ENCODE measurements around the gene EIF2B2. TPM values are rescaled to one million over a fixed set of nuclear protein-coding genes. Genes with fewer than 3 reads are reported as not detected.

Gene EIF2B2
- total RNA-seq, 4 donors from 2014 or later: 32.3 to 38.6 (median 34.7) TPM

DNA sequence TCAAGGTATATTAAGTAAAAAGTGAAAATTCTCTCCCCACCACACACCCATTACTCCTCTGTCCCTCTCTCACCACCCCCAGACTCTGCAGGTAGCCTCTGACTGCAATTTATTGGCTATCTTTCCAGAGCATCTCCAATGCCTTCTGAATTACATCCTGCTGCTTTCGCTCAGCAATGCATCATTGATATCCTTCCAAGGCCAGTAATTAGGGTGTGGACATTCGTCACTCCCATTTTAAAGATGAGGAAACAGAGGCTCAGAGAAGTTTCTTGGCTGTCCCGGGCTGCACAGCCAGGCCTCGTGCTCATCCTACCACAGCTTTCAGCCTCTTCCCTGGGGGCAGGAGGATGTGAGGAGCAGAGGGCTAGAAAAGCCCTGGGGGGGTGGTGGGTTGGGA, 23.7 kb upstream of the EIF2B2 start:
- no peak overlapping the region for H3K4me3 ChIP-seq

GRCh38 chr14:74979442-74980397, 23.0 kb upstream of the EIF2B2 start:
- DNase-seq: peak in 1 of 3 donors; percentile 44
- TF ChIP-seq, protein P1, sequence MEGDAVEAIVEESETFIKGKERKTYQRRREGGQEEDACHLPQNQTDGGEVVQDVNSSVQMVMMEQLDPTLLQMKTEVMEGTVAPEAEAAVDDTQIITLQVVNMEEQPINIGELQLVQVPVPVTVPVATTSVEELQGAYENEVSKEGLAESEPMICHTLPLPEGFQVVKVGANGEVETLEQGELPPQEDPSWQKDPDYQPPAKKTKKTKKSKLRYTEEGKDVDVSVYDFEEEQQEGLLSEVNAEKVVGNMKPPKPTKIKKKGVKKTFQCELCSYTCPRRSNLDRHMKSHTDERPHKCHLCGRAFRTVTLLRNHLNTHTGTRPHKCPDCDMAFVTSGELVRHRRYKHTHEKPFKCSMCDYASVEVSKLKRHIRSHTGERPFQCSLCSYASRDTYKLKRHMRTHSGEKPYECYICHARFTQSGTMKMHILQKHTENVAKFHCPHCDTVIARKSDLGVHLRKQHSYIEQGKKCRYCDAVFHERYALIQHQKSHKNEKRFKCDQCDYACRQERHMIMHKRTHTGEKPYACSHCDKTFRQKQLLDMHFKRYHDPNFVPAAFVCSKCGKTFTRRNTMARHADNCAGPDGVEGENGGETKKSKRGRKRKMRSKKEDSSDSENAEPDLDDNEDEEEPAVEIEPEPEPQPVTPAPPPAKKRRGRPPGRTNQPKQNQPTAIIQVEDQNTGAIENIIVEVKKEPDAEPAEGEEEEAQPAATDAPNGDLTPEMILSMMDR (IDR thresholded peaks at IDR 0.05): no peak
- TF ChIP-seq POLR2A (IDR thresholded peaks at IDR 0.05): no peak
- H3K36me3 ChIP-seq: no peaks in the 10 kb centered on the region
- no peaks in the 10 kb centered on the region for H3K9me3 ChIP-seq
- no peak overlapping the region for H3K4me3 ChIP-seq
- no peaks in the 10 kb centered on the region for H3K27me3 ChIP-seq
- peak overlapping the region in 1 of 4 donors; percentile 38 for H3K27ac ChIP-seq
- peaks cover 0 to 9% (median 0%) of the 10 kb centered on the region in 4 donors for H3K4me1 ChIP-seq

More for the DNA sequence above, 23.7 kb upstream of the EIF2B2 start:
- no peak for TF ChIP-seq POLR2A (IDR thresholded peaks at IDR 0.05)
- TF ChIP-seq, protein P1 (IDR thresholded peaks at IDR 0.05): no peak
- Histone ChIP-seq H3K36me3 (no peaks in the 10 kb centered on the region), H3K27me3 (no peaks in the 10 kb centered on the region), H3K4me1 (peaks cover 0 to 16% (median 0%) of the 10 kb centered on the region in 4 donors), H3K9me3 (no peaks in the 10 kb centered on the region), H3K27ac (peak overlapping the region in 1 of 4 donors; percentile 38)
- DNase-seq: no peak

DNA sequence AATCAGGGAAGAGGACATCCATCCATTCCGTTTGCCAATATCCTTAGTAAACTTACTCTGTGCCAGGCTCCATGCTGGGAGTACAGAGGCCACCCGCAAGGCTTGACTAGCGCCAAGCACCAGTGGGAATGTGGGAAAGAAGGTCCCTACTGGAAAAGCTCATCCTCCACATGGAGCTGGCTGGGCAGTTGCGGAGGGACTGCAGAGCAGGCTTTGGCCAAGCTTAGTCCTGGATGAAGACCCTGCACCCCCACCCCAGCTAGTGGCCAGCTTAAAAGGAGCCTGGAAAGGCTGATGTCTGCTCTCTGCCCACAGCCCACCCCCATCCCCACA, 22.4 kb upstream of the EIF2B2 start:
- no peak for TF ChIP-seq POLR2A (IDR thresholded peaks at IDR 0.05)
- TF ChIP-seq, protein P1 (IDR thresholded peaks at IDR 0.05): no peak
- peaks cover 0 to 2% (median 0%) of the 10 kb centered on the region in 4 donors for H3K4me1 ChIP-seq
- H3K27me3 ChIP-seq: no peaks in the 10 kb centered on the region
- no peaks in the 10 kb centered on the region for H3K9me3 ChIP-seq
- H3K36me3 ChIP-seq: no peaks in the 10 kb centered on the region
- no peak overlapping the region for H3K27ac ChIP-seq
- peak in 1 of 3 donors; percentile 23 for DNase-seq
- no peak overlapping the region for H3K4me3 ChIP-seq

- H3K36me3 ChIP-seq: no peaks in the 10 kb centered on the region
- H3K9me3 ChIP-seq: no peaks in the 10 kb centered on the region
- no peak for TF ChIP-seq POLR2A (IDR thresholded peaks at IDR 0.05)
- no peaks in the 10 kb centered on the region for H3K4me1 ChIP-seq
- no peak overlapping the region for H3K27ac ChIP-seq
- H3K4me3 ChIP-seq: no peak overlapping the region
- peak in 1 of 3 donors; percentile 46 for DNase-seq
- no peaks in the 10 kb centered on the region for H3K27me3 ChIP-seq
Observed at GRCh38 chr14:74980731-74981461, 21.8 kb upstream of the EIF2B2 start.

DNA sequence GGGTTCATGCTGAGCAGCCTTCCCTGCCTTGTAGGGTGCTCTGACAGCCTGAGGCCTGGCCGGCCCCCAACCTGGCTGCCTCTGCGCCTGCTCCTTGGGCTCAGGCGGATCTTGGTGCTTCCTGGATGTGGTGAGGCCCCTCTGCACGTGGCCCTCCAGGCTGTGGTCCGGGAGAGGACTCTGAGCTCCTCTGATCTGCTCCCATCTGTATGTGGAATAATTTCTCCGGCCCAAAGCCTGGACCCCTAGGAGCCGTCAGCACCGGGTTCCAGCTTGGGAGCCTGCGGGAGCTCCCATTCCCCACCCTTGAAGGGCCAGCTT, 21.3 kb upstream of the EIF2B2 start:
- no peaks in the 10 kb centered on the region for H3K4me1 ChIP-seq

More for the DNA sequence above, 21.3 kb upstream of the EIF2B2 start:
- Histone ChIP-seq H3K36me3 (no peaks in the 10 kb centered on the region), H3K9me3 (no peaks in the 10 kb centered on the region), H3K4me3 (no peak overlapping the region), H3K27ac (no peak overlapping the region), H3K27me3 (no peaks in the 10 kb centered on the region)
- no peak for TF ChIP-seq POLR2A (IDR thresholded peaks at IDR 0.05)
- TF ChIP-seq, protein P1 (IDR thresholded peaks at IDR 0.05): no peak
- DNase-seq: peak in 1 of 3 donors; percentile 39
